Lung microvascular endothelial cell (primary cell): ENCODE data around the gene FES. TPM values are rescaled to one million over a fixed set of nuclear protein-coding genes. Genes with fewer than 3 reads are reported as not detected.

Experiments used
- DNase-seq, 2 donors: peaks; one replicate each; pipeline versions ENCODE4 v3.0.0 to v3.0.0-alpha.2; 2010; ENCODE audit warnings: low read depth in 2 of 2
- total RNA-seq: library from RNA; depleted of rRNA; stranded (reverse); fragments of >200 nt; gene quantifications from 2 replicates; pipeline ENCODE4 v1.2.1, GENCODE V29; 2014

Gene FES
- total RNA-seq, 1 donor from 2014 or later = 49.0 TPM

GRCh38 chr15:90876046-90876445 lies 8.3 kb upstream of the FES start:
- DNase-seq = no peak

GRCh38 chr15:90876512-90877170 lies 7.7 kb upstream of the FES start:
- no peak for DNase-seq

GRCh38 chr15:90877315-90877714 lies 7.0 kb upstream of the FES start:
- no peak for DNase-seq

GRCh38 chr15:90877996-90878395 lies 6.3 kb upstream of the FES start:
- DNase-seq = no peak

GRCh38 chr15:90878660-90879059 lies 5.6 kb upstream of the FES start:
- DNase-seq = no peak

- no peak for DNase-seq
Measured at GRCh38 chr15:90879730-90880366, 4.5 kb upstream of the FES start.

GRCh38 chr15:90880381-90881145 lies 3.7 kb upstream of the FES start:
- no peak for DNase-seq

GRCh38 chr15:90881181-90881977 lies 2.9 kb upstream of the FES start:
- DNase-seq = no peak

- no peak for DNase-seq
Measured at GRCh38 chr15:90881978-90882721, 2.2 kb upstream of the FES start.

GRCh38 chr15:90882781-90883525 lies 1.4 kb upstream of the FES start:
- no peak for DNase-seq

GRCh38 chr15:90883526-90883975 lies 753 bp upstream of the FES start:
- DNase-seq = peak; percentile 21 to 31

- DNase-seq = peak; percentile 16 to 25
Measured at GRCh38 chr15:90884719-90885431, 571 bp downstream of the FES start.

GRCh38 chr15:90885432-90886290 lies 1.4 kb downstream of the FES start:
- peak; percentile 76 to 82 for DNase-seq

GRCh38 chr15:90886291-90886614 lies 1.9 kb downstream of the FES start:
- no peak for DNase-seq

- no peak for DNase-seq
Measured at GRCh38 chr15:90887037-90887481, 2.8 kb downstream of the FES start.

GRCh38 chr15:90889313-90889730 lies 5.0 kb downstream of the FES start:
- no peak for DNase-seq

- DNase-seq = no peak
Measured at GRCh38 chr15:90889736-90890456, 5.6 kb downstream of the FES start.

GRCh38 chr15:90890839-90891238 lies 6.5 kb downstream of the FES start:
- no peak for DNase-seq
